Right lobe of liver (tissue), 6 donors: Measurements from ENCODE around the gene KIFC3. TPM values are rescaled to one million over a fixed set of nuclear protein-coding genes. Genes with fewer than 3 reads are reported as not detected.

Source experiments
- ATAC-seq, 4 donors: fragments of 200-7000 bp; cut with Tn5 transposase; one replicate each; pipeline ENCODE4 v1.9.1; 2020; ENCODE audit warnings: mild to moderate bottlenecking in 4 of 4, moderate library complexity in 4 of 4
- DNase-seq, 3 donors: peaks; one replicate each; pipeline ENCODE4 v3.0.0-alpha.2; 2020
- H3K27ac ChIP-seq, 3 donors: fragments of 200-600 bp; one replicate each; pipeline ENCODE4 v1.8.0; 2022
- H3K27me3 ChIP-seq, 2 donors: fragments of 200-600 bp; one replicate each; pipeline ENCODE4 v1.8.0; 2022
- H3K36me3 ChIP-seq, 4 donors: fragments of 200-600 bp; sonication (generic) in 1 of 4; one replicate each; pipeline versions ENCODE4 v1.5.1 to v1.8.0; 2017 to 2022; ENCODE audit warnings: control low read depth in 1 of 4
- H3K4me1 ChIP-seq, 4 donors: fragments of 200-600 bp; sonication (generic) in 1 of 4; one replicate each; pipeline versions ENCODE4 v1.5.1 to v1.8.0; 2017 to 2022; ENCODE audit warnings: control low read depth in 1 of 4
- H3K4me3 ChIP-seq, 3 donors: fragments of 200-600 bp; one replicate each; pipeline ENCODE4 v1.8.0; 2022
- H3K9me3 ChIP-seq, 4 donors: fragments of 200-600 bp; sonication (generic) in 1 of 4; one replicate each; pipeline versions ENCODE4 v1.5.1 to v1.8.0; 2017 to 2022; ENCODE audit warnings: control low read depth in 1 of 4
- CTCF ChIP-seq, 4 donors: fragments of 200-600 bp in 3 of 4; fragments of 450-650 bp in 1 of 4; IDR thresholded peaks; one replicate each; pipeline versions ENCODE4 v1.5.1 to v1.8.0; 2016 to 2022; ENCODE audit warnings: antibody characterized with exemption in 4 of 4, mild to moderate bottlenecking in 2 of 4
- POLR2A ChIP-seq: fragments of 450-650 bp; IDR thresholded peaks from one replicate; pipeline ENCODE4 v1.6.1; 2017; ENCODE audit warnings: antibody characterized with exemption, mild to moderate bottlenecking
- WGBS: methylation state at CpG from one replicate; pipeline ENCODE4 v1.1.6; 2018; ENCODE audit warnings: low coverage, low lambda C conversion rate; ENCODE audit not compliant: insufficient coverage; ENCODE audit errors: missing lambda C conversion rate; 5-methylcytosine and 5-hydroxymethylcytosine counted together
- intact Hi-C, 2 donors: fragments of 100-400 bp; cut with DNase I; formaldehyde crosslinking; loops; one replicate each; pipeline versions ENCODE4 v1.11.2 to v1.14.1; 2022
- total RNA-seq, 6 experiments: library from RNA; depleted of rRNA in 2 of 6; stranded (reverse); fragments of >200 nt in 2 of 6; fragmentation: NEBNext Ultra II Directional in 3 of 6; extraction: Animal tissue kit (Norgen Biotek cat#: 25700) in 3 of 6; gene quantifications; one replicate each; pipeline versions ENCODE4 v1.1.0 to v1.2.4, GENCODE V29; 2016 to 2023
- donor health status: DM: no; HTN: yes; CAD: no.
- donor health status: DM: no; HTN: no; CAD: no.
- donor health status: DM: no; HTN: no; CAD: no.
- donor health status: DM: no; HTN: yes; CAD: no.
- donor health status: DM: no; HTN: yes; CAD: no.

KIFC3 gene
- total RNA-seq, 6 experiments from 2014 or later = 20.3 to 88.9 (median 46.4) TPM

GRCh38 chr16:57736419-57737351 is 65.6 kb downstream of the KIFC3 start:
- peak overlapping the region; percentile 62 to 98 (median 87) for H3K4me3 ChIP-seq
- peak in 2 of 4 donors; percentile 8 to 38 for ATAC-seq
- H3K9me3 ChIP-seq = no peaks in the 10 kb centered on the region
- H3K27ac ChIP-seq = peak overlapping the region in 2 of 3 donors; percentile 52 to 55
- 3% methylated on average over 11 of the region's 23 CpGs for WGBS
- H3K36me3 ChIP-seq = no peaks in the 10 kb centered on the region
- DNase-seq = no peak
- TF ChIP-seq CTCF (IDR thresholded peaks at IDR 0.05) (peak; percentile 10 to 21 (median 16)), POLR2A (no peak)
- intact Hi-C loops = no loop called here
- no peaks in the 10 kb centered on the region for H3K27me3 ChIP-seq
- H3K4me1 ChIP-seq = peaks cover 0 to 19% (median 5%) of the 10 kb centered on the region in 4 donors

- peak within 1 kb of the TSS; percentile 80 to 98 (median 87) for H3K4me3 ChIP-seq
- ATAC-seq = peak in 3 of 4 donors; percentile 15 to 38 (median 20)
- no peaks in the 10 kb centered on the region for H3K36me3 ChIP-seq
- TF ChIP-seq POLR2A (no peak), CTCF (IDR thresholded peaks at IDR 0.05) (no peak)
- 1% methylated on average over 28 of the region's 35 CpGs for WGBS
- no peaks in the 10 kb centered on the region for H3K27me3 ChIP-seq
- intact Hi-C loops = no loop called here
- H3K9me3 ChIP-seq = no peaks in the 10 kb centered on the region
- no peak for DNase-seq
- peaks cover 0 to 19% (median 5%) of the 10 kb centered on the region in 4 donors for H3K4me1 ChIP-seq
- H3K27ac ChIP-seq = peak within 1 kb of the TSS; percentile 82 to 86 (median 83)
Measured at GRCh38 chr16:57735755-57736418, 66.4 kb downstream of the KIFC3 start, which contains the start of gene KATNB1. Gene KATNB1 (plus strand): TSS chr16:57735770. CDS start chr16:57737244, 1,474 bp downstream.

DNA sequence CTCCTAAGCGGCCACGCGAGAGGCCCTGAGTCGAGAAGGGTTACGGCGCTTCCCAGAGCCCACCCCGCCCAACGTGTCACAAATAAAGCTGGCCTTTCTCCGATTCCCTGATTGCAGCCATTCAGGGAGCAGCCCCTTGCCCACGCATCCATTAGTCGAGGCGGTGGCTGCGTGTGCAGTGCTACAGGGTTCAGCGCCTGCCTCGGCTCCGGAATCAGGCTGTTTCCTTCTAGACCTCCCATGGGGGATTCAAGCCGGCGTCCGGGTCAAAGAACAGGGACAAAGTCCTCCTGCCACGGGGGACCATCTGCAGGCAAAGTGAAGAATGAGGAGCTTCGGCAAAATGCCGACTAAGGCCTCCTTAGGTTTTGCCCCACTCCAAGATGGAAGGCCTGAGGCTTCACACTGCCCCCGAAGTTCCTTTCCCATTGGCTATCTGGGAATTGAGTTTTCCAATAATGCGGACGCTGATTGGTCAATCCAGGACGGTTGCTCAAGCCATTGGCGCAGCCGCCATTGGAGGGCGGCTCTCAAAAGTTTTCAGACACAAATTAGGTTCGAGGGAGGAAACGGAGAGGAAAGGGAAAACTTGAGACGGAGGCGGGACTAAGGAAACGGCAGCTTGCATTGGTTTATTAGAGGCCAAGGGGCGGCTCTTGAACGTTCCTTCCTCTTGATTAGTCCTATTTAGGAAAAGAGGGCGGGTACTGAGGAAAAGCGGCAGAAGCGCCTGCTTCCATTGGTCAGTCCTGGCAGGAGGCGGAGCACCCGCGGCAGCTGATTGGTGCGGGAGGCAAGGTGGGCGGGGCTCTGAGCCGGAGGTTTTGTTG is 67.2 kb downstream of the KIFC3 start:
- DNase-seq (peak; percentile 98), ATAC-seq (peak; percentile 87 to 95 (median 92))
- Histone ChIP-seq H3K27me3 (no peaks in the 10 kb centered on the region), H3K27ac (peak overlapping the region; percentile 82 to 86 (median 83)), H3K9me3 (no peaks in the 10 kb centered on the region), H3K36me3 (no peaks in the 10 kb centered on the region), H3K4me1 (peaks cover 0 to 19% (median 5%) of the 10 kb centered on the region in 4 donors), H3K4me3 (peak overlapping the region; percentile 80 to 98 (median 87))
- TF ChIP-seq CTCF (IDR thresholded peaks at IDR 0.05) (no peak), POLR2A (peak; percentile 50)
- intact Hi-C loops = no loop called here
- WGBS = under 1% methylated on average over 29 of the region's 45 CpGs
